ENCODE data around the gene DNAAF2. TPM values are rescaled to one million over a fixed set of nuclear protein-coding genes. Genes with fewer than 3 reads are reported as not detected.

Gene DNAAF2
- total RNA-seq, 4 donors from 2014 or later: 5.0 to 11.6 (median 9.6) TPM

GRCh38 chr14:49598485-49599300, 36.4 kb downstream of the DNAAF2 start, which contains the start of gene LRR1:
LRR1 (plus strand) TSS chr14:49598940; CDS start chr14:49599021, 81 bp downstream.
- peak within 1 kb of the TSS; percentile 75 to 95 (median 84) for H3K4me3 ChIP-seq
- H3K9me3 ChIP-seq: no peaks in the 10 kb centered on the region
- H3K27me3 ChIP-seq: no peaks in the 10 kb centered on the region
- DNase-seq: peak; percentile 41
- peaks cover 0 to under 1% (median 0%) of the 10 kb centered on the region in 3 donors for H3K36me3 ChIP-seq
- 0 to 2% methylated on average over 10 to 11 of the region's 77 CpGs for WGBS, 2 donors
- H3K4me1 ChIP-seq: peaks cover 0 to 24% (median 0%) of the 10 kb centered on the region in 3 donors
- TF ChIP-seq POLR2A (IDR thresholded peaks at IDR 0.05) (peak in 3 of 4 donors; percentile 4 to 69 (median 26)), CTCF (IDR thresholded peaks at IDR 0.05) (peak in 1 of 6 experiments; percentile 9)
- intact Hi-C loops (cut with DNase I): no loop called here
- H3K27ac ChIP-seq: peak within 1 kb of the TSS; percentile 95 to 99 (median 98)

- H3K4me1 ChIP-seq: peaks cover 0 to 24% (median 0%) of the 10 kb centered on the region in 3 donors
- DNase-seq: no peak
- no peaks in the 10 kb centered on the region for H3K27me3 ChIP-seq
- H3K9me3 ChIP-seq: no peaks in the 10 kb centered on the region
- peak overlapping the region; percentile 75 to 95 (median 84) for H3K4me3 ChIP-seq
- TF ChIP-seq CTCF (IDR thresholded peaks at IDR 0.05) (no peak), POLR2A (IDR thresholded peaks at IDR 0.05) (no peak)
- intact Hi-C loops (cut with DNase I): no loop called here
- H3K27ac ChIP-seq: peak overlapping the region; percentile 95 to 99 (median 98)
- no peaks in the 10 kb centered on the region for H3K36me3 ChIP-seq
- WGBS, 2 donors: 0% methylated on average over 10 to 15 of the region's 15 CpGs
Measured at GRCh38 chr14:49598189-49598484, 36.9 kb downstream of the DNAAF2 start.

- Histone ChIP-seq H3K27ac (no peak overlapping the region), H3K4me3 (no peak overlapping the region), H3K27me3 (no peaks in the 10 kb centered on the region), H3K36me3 (no peaks in the 10 kb centered on the region), H3K9me3 (no peaks in the 10 kb centered on the region), H3K4me1 (peaks cover 0 to 10% (median 0%) of the 10 kb centered on the region in 3 donors)
- TF ChIP-seq CTCF (IDR thresholded peaks at IDR 0.05): no peak
- no peak for TF ChIP-seq POLR2A (IDR thresholded peaks at IDR 0.05)
- intact Hi-C loops (cut with DNase I): no loop called here
- DNase-seq: no peak
- WGBS, 2 donors: 44 to 51% methylated on average over 4 of the region's 4 CpGs
Measured at GRCh38 chr14:49594347-49595091, 40.5 kb downstream of the DNAAF2 start.

GRCh38 chr14:49593016-49593415, 42.0 kb downstream of the DNAAF2 start:
- no peaks in the 10 kb centered on the region for H3K9me3 ChIP-seq
- no peak overlapping the region for H3K4me3 ChIP-seq
- 69 to 73% methylated on average over 3 of the region's 3 CpGs for WGBS, 2 donors
- TF ChIP-seq CTCF (IDR thresholded peaks at IDR 0.05): no peak
- no peak for TF ChIP-seq POLR2A (IDR thresholded peaks at IDR 0.05)
- H3K27me3 ChIP-seq: no peaks in the 10 kb centered on the region
- intact Hi-C loops (cut with DNase I): no loop called here
- H3K36me3 ChIP-seq: no peaks in the 10 kb centered on the region
- no peak for DNase-seq
- peaks cover 0 to 10% (median 0%) of the 10 kb centered on the region in 3 donors for H3K4me1 ChIP-seq
- no peak overlapping the region for H3K27ac ChIP-seq

GRCh38 chr14:49589387-49589786, 45.7 kb downstream of the DNAAF2 start:
- Histone ChIP-seq H3K36me3 (peaks cover 0 to 2% (median 0%) of the 10 kb centered on the region in 3 donors), H3K9me3 (no peaks in the 10 kb centered on the region), H3K4me1 (peaks cover 2 to 11% (median 7%) of the 10 kb centered on the region in 3 donors), H3K27me3 (no peaks in the 10 kb centered on the region), H3K4me3 (no peak overlapping the region), H3K27ac (no peak overlapping the region)
- intact Hi-C loops (cut with DNase I): no loop called here
- WGBS, 2 donors: 86% methylated on average over 3 of the region's 3 CpGs
- no peak for DNase-seq
- no peak for TF ChIP-seq CTCF (IDR thresholded peaks at IDR 0.05)
- TF ChIP-seq POLR2A (IDR thresholded peaks at IDR 0.05): no peak
